WTC11 (cell line): ENCODE data around the gene ALMS1. TPM values are rescaled to one million over a fixed set of nuclear protein-coding genes. Genes with fewer than 3 reads are reported as not detected.
"Not testable (repeated sequence)": the region's sequence is repeated elsewhere in the genome, so short reads cannot be mapped to it uniquely, and the experiment has no call there.

Source experiments
- ATAC-seq: fragments of 200-7000 bp; cut with Tn5 transposase; 2 replicates; pipeline ENCODE4 v1.10.0; 2021; ENCODE audit warnings: mild to moderate bottlenecking, moderate library complexity
- CTCF ChIA-PET: fragments of 300-600 bp; sonication (Branson Sonifier 250); formaldehyde crosslinking; loops from one replicate; lab custom pipeline; 2021; ENCODE audit warnings: antibody characterized with exemption; lab: Charles Lee
- POLR2A ChIA-PET: fragments of 350-600 bp; sonication (Branson Sonifier 250); formaldehyde crosslinking; loops from one replicate; lab custom pipeline; 2021; ENCODE audit warnings: antibody characterized with exemption; lab: Charles Lee
- DNase-seq: peaks from one replicate; pipeline ENCODE4 v3.0.0; 2021; ENCODE audit warnings: low spot score
- H3K27ac Mint-ChIP-seq: 2 replicates; pipeline ENCODE4 v1.8.0; 2021; ENCODE audit warnings: mixed read lengths
- H3K27me3 Mint-ChIP-seq: 2 replicates; pipeline ENCODE4 v1.8.0; 2021; ENCODE audit warnings: low read depth, mild to moderate bottlenecking, moderate library complexity, mixed read lengths
- H3K36me3 Mint-ChIP-seq: 2 replicates; pipeline ENCODE4 v1.8.0; 2021; ENCODE audit warnings: mixed read lengths
- H3K4me1 Mint-ChIP-seq: 2 replicates; pipeline ENCODE4 v1.8.0; 2022; ENCODE audit warnings: mixed read lengths
- H3K4me3 Mint-ChIP-seq: 2 replicates; pipeline ENCODE4 v1.8.0; 2021; ENCODE audit warnings: mild to moderate bottlenecking, moderate library complexity, mixed read lengths
- H3K9me3 Mint-ChIP-seq: 2 replicates; pipeline ENCODE4 v1.8.0; 2021; ENCODE audit warnings: mixed read lengths
- AR ChIP-seq: fragments of 250-450 bp; sonication (Bioruptor Pico); IDR thresholded peaks from 2 replicates; pipeline ENCODE4 v1.9.0; 2021; ENCODE audit warnings: mild to moderate bottlenecking
- CDX4 ChIP-seq: fragments of 250-450 bp; sonication (Bioruptor Pico); IDR thresholded peaks from 2 replicates; pipeline ENCODE4 v1.9.0; 2021; ENCODE audit warnings: moderate library complexity, mild to moderate bottlenecking, inconsistent platforms, borderline replicate concordance
- CREB1 ChIP-seq: sonication (generic); formaldehyde crosslinking; IDR thresholded peaks from 2 replicates; pipeline ENCODE4 v1.8.0; 2023; ENCODE audit warnings: mild to moderate bottlenecking, missing genetic modification reagents
- E2F4 ChIP-seq: sonication (generic); formaldehyde crosslinking; IDR thresholded peaks from 2 replicates; pipeline ENCODE4 v1.8.1; 2022; ENCODE audit warnings: low read depth, mild to moderate bottlenecking, moderate library complexity, missing genetic modification reagents, borderline replicate concordance
- ELF4 ChIP-seq: sonication (generic); formaldehyde crosslinking; IDR thresholded peaks from 2 replicates; pipeline ENCODE4 v1.8.1; 2022; ENCODE audit warnings: low read depth, mild to moderate bottlenecking, moderate library complexity, missing genetic modification reagents
- ERG ChIP-seq: fragments of 250-450 bp; sonication (Bioruptor Pico); IDR thresholded peaks from 2 replicates; pipeline ENCODE4 v1.8.0; 2021; ENCODE audit warnings: mild to moderate bottlenecking
- ETV6 ChIP-seq: sonication (generic); formaldehyde crosslinking; IDR thresholded peaks from 2 replicates; pipeline ENCODE4 v1.8.1; 2022; ENCODE audit warnings: mild to moderate bottlenecking, missing genetic modification reagents
- GABPB1 ChIP-seq: sonication (generic); formaldehyde crosslinking; IDR thresholded peaks from 2 replicates; pipeline ENCODE4 v1.8.1; 2023; ENCODE audit warnings: mild to moderate bottlenecking, missing genetic modification reagents
- HMGA2 ChIP-seq: fragments of 250-450 bp; sonication (Bioruptor Pico); IDR thresholded peaks from 2 replicates; pipeline ENCODE4 v1.4.0; 2021; ENCODE audit warnings: mild to moderate bottlenecking, moderate library complexity
- IRF1 ChIP-seq: sonication (generic); formaldehyde crosslinking; IDR thresholded peaks from 2 replicates; pipeline ENCODE4 v1.8.0; 2023; ENCODE audit warnings: missing genetic modification reagents
- NFATC4 ChIP-seq: fragments of 250-450 bp; sonication (Bioruptor Pico); IDR thresholded peaks from 2 replicates; pipeline ENCODE4 v1.9.0; 2021; ENCODE audit warnings: mild to moderate bottlenecking
- NR2C2 ChIP-seq: sonication (generic); formaldehyde crosslinking; IDR thresholded peaks from 2 replicates; pipeline ENCODE4 v1.8.0; 2022; ENCODE audit warnings: mild to moderate bottlenecking, missing genetic modification reagents
- RELA ChIP-seq: sonication (generic); formaldehyde crosslinking; IDR thresholded peaks from 2 replicates; pipeline ENCODE4 v1.8.1; 2022; ENCODE audit warnings: missing genetic modification reagents, mild to moderate bottlenecking, borderline replicate concordance
- SMAD3 ChIP-seq: sonication (generic); formaldehyde crosslinking; IDR thresholded peaks from 2 replicates; pipeline ENCODE4 v1.8.0; 2022; ENCODE audit warnings: missing genetic modification reagents, mild to moderate bottlenecking, borderline replicate concordance
- TP53 ChIP-seq: sonication (generic); formaldehyde crosslinking; IDR thresholded peaks from 2 replicates; pipeline ENCODE4 v1.8.1; 2023; ENCODE audit warnings: mild to moderate bottlenecking, missing genetic modification reagents
- ZBTB43 ChIP-seq: sonication (generic); formaldehyde crosslinking; IDR thresholded peaks from 2 replicates; pipeline ENCODE4 v1.8.1; 2023; ENCODE audit warnings: mild to moderate bottlenecking, missing genetic modification reagents
- ZNF138 ChIP-seq: sonication (generic); formaldehyde crosslinking; conservative IDR thresholded peaks from 2 replicates; pipeline ENCODE4 v1.8.1; 2022; ENCODE audit warnings: mild to moderate bottlenecking, moderate library complexity, missing genetic modification reagents
- ZNF317 ChIP-seq: sonication (generic); formaldehyde crosslinking; IDR thresholded peaks from 2 replicates; pipeline ENCODE4 v1.8.1; 2023; ENCODE audit warnings: low read depth, mild to moderate bottlenecking, moderate library complexity, missing genetic modification reagents, borderline replicate concordance
- ZNF425 ChIP-seq: fragments of 250-450 bp; sonication (Bioruptor Pico); conservative IDR thresholded peaks from 2 replicates; pipeline ENCODE4 v1.9.0; 2021; ENCODE audit warnings: mild to moderate bottlenecking
- total RNA-seq: library from RNA; stranded (reverse); gene quantifications from 3 replicates; pipeline ENCODE4 v1.2.3, GENCODE V29; 2021

ALMS1 gene
- total RNA-seq, 1 experiment from 2014 or later, result 37.3 TPM

- Mint-ChIP-seq H3K36me3 (peaks cover 40% of the 10 kb centered on the region), H3K9me3 (peaks cover 63% of the 10 kb centered on the region)
- POLR2A ChIA-PET, H3K27ac Mint-ChIP-seq, CTCF ChIA-PET, H3K4me3 Mint-ChIP-seq, H3K27me3 Mint-ChIP-seq, DNase-seq, ATAC-seq, H3K4me1 Mint-ChIP-seq: not testable (repeated sequence)
Measured at GRCh38 chr2:73504850-73505249, 119.2 kb downstream of the ALMS1 start.

- H3K27ac Mint-ChIP-seq, H3K4me3 Mint-ChIP-seq, H3K4me1 Mint-ChIP-seq, ATAC-seq, H3K27me3 Mint-ChIP-seq, CTCF ChIA-PET, DNase-seq, POLR2A ChIA-PET: not testable (repeated sequence)
- Mint-ChIP-seq H3K9me3 (peaks cover 56% of the 10 kb centered on the region), H3K36me3 (peaks cover 31% of the 10 kb centered on the region)
Measured at GRCh38 chr2:73510470-73510869, 124.8 kb downstream of the ALMS1 start.

- Mint-ChIP-seq H3K9me3 (peaks cover 13% of the 10 kb centered on the region), H3K4me3 (no peak overlapping the region), H3K27ac (no peak overlapping the region), H3K36me3 (peaks cover 6% of the 10 kb centered on the region), H3K4me1 (no peaks in the 10 kb centered on the region), H3K27me3 (no peaks in the 10 kb centered on the region)
- DNase-seq, result no peak
- ChIA-PET POLR2A (no interaction called here), CTCF (no interaction called here)
- TF ChIP-seq ZBTB43, result no peak
- TF ChIP-seq TP53 (CRISPR knock-in tag), result no peak
- no peak for TF ChIP-seq CREB1 (CRISPR knock-in tag)
- TF ChIP-seq ZNF425 (CRISPR knock-in tag), result no peak
- no peak for TF ChIP-seq AR (CRISPR knock-in tag)
- TF ChIP-seq E2F4 (CRISPR knock-in tag), result no peak
- TF ChIP-seq ZNF317, result no peak
- TF ChIP-seq SMAD3 (CRISPR knock-in tag), result no peak
- TF ChIP-seq HMGA2 (CRISPR knock-in tag), result no peak
- TF ChIP-seq RELA (CRISPR knock-in tag), result no peak
- no peak for TF ChIP-seq IRF1 (CRISPR knock-in tag)
- TF ChIP-seq ZNF138 (CRISPR knock-in tag), result no peak
- no peak for TF ChIP-seq GABPB1 (CRISPR knock-in tag)
- no peak for TF ChIP-seq ETV6
- TF ChIP-seq ELF4 (CRISPR knock-in tag), result no peak
- TF ChIP-seq ERG, result no peak
- no peak for TF ChIP-seq NR2C2 (CRISPR knock-in tag)
- no peak for TF ChIP-seq NFATC4 (CRISPR knock-in tag)
- no peak for TF ChIP-seq CDX4 (CRISPR knock-in tag)
- no peak for ATAC-seq
Measured at GRCh38 chr2:73516033-73516432, 130.4 kb downstream of the ALMS1 start.
